ENCODE measurements around the gene PRMT3.
"Not testable (repeated sequence)": the region's sequence is repeated elsewhere in the genome, so short reads cannot be mapped to it uniquely, and the experiment has no call there.

The PRMT3 gene

GRCh38 chr11:20374741-20375300, 12.7 kb upstream of the PRMT3 start:
- DNase-seq, result no peak

GRCh38 chr11:20376162-20376730, 11.3 kb upstream of the PRMT3 start:
- no peak for DNase-seq

- DNase-seq, result not testable (repeated sequence)
Measured at GRCh38 chr11:20385996-20386395, 1.5 kb upstream of the PRMT3 start.

- no peak for DNase-seq
Measured at GRCh38 chr11:20388096-20389055, 860 bp downstream of the PRMT3 start.

GRCh38 chr11:20397281-20397680, 9.8 kb downstream of the PRMT3 start:
- DNase-seq, result no peak

GRCh38 chr11:20399498-20399897, 12.0 kb downstream of the PRMT3 start:
- no peak for DNase-seq

- DNase-seq, result no peak
Measured at GRCh38 chr11:20403059-20403458, 15.5 kb downstream of the PRMT3 start.

- no peak for DNase-seq
Measured at GRCh38 chr11:20406484-20406883, 19.0 kb downstream of the PRMT3 start.

- DNase-seq, result no peak
Measured at GRCh38 chr11:20407344-20407743, 19.8 kb downstream of the PRMT3 start.

GRCh38 chr11:20415432-20415831, 27.9 kb downstream of the PRMT3 start:
- DNase-seq, result no peak

GRCh38 chr11:20417771-20418170, 30.3 kb downstream of the PRMT3 start:
- DNase-seq, result no peak

- DNase-seq, result no peak
Measured at GRCh38 chr11:20421946-20422345, 34.4 kb downstream of the PRMT3 start.

- no peak for DNase-seq
Measured at GRCh38 chr11:20429216-20429615, 41.7 kb downstream of the PRMT3 start.

GRCh38 chr11:20438637-20439036, 51.1 kb downstream of the PRMT3 start:
- DNase-seq, result no peak

GRCh38 chr11:20443596-20443995, 56.1 kb downstream of the PRMT3 start:
- DNase-seq, result no peak

GRCh38 chr11:20444535-20444934, 57.0 kb downstream of the PRMT3 start:
- DNase-seq, result no peak

- no peak for DNase-seq
Measured at GRCh38 chr11:20448834-20449233, 61.3 kb downstream of the PRMT3 start.

- DNase-seq, result no peak
Measured at GRCh38 chr11:20450829-20451228, 63.3 kb downstream of the PRMT3 start.

GRCh38 chr11:20451568-20451967, 64.1 kb downstream of the PRMT3 start:
- no peak for DNase-seq

GRCh38 chr11:20452585-20452984, 65.1 kb downstream of the PRMT3 start:
- no peak for DNase-seq

- no peak for DNase-seq
Measured at GRCh38 chr11:20453657-20454316, 66.3 kb downstream of the PRMT3 start.

GRCh38 chr11:20457001-20457799, 69.7 kb downstream of the PRMT3 start:
- no peak for DNase-seq

Data from activated gamma-delta T cell (primary cell).